Iris pigment epithelial cell (primary cell): ENCODE results near the gene EPB41L4A.
"Not testable (repeated sequence)": the region's sequence is repeated elsewhere in the genome, so short reads cannot be mapped to it uniquely, and the experiment has no call there.

Source experiments
- DNase-seq: peaks from one replicate; pipeline ENCODE4 v3.0.0-alpha.2; 2011; ENCODE audit warnings: low read depth

EPB41L4A gene

GRCh38 chr5:112419164-112419985 is at the start of gene EPB41L4A:
EPB41L4A (minus strand) TSS chr5:112419277; CDS start chr5:112419039, 238 bp downstream.
- DNase-seq: peak; percentile 22

- DNase-seq: no peak
These were observed 48.4 kb upstream of the EPB41L4A start for GRCh38 chr5:112467485-112467884.

DNA sequence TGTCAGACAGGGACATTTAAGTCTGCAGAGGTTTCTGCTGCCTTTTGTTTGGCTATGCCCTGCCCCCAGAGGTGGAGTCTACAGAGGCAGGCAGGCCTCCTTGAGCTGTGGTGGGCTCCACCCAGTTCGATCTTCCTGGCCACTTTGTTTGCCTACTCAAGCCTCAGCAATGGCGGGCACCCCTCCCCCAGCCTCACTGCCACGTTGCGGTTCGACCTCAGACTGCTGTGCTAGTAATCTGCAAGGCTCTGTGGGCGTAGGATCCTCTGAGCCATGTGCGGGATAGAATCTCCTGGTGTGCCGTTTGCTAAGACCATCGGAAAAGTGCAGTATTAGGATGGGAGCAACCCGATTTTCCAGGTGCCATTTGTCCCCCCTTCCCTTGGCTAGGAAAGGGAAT is 47.2 kb upstream of the EPB41L4A start:
- not testable (repeated sequence) for DNase-seq

- not testable (repeated sequence) for DNase-seq
These were observed 28.2 kb upstream of the EPB41L4A start for GRCh38 chr5:112447187-112447760.

- DNase-seq: no peak
These were observed 26.7 kb upstream of the EPB41L4A start for GRCh38 chr5:112445626-112446350.

- not testable (repeated sequence) for DNase-seq
These were observed 24.9 kb upstream of the EPB41L4A start for GRCh38 chr5:112443932-112444331.

- no peak for DNase-seq
These were observed 21.0 kb upstream of the EPB41L4A start for GRCh38 chr5:112440031-112440430.

GRCh38 chr5:112436144-112436543 is 17.1 kb upstream of the EPB41L4A start:
- no peak for DNase-seq

- no peak for DNase-seq
These were observed 15.6 kb upstream of the EPB41L4A start for GRCh38 chr5:112434641-112435040.

- not testable (repeated sequence) for DNase-seq
These were observed 7.1 kb upstream of the EPB41L4A start for GRCh38 chr5:112426202-112426601.

- DNase-seq: peak; percentile 47
These were observed 1.1 kb upstream of the EPB41L4A start for GRCh38 chr5:112419986-112420864.

- no peak for DNase-seq
These were observed 366 bp downstream of the EPB41L4A start for GRCh38 chr5:112418659-112419163.

GRCh38 chr5:112417931-112418658 is 982 bp downstream of the EPB41L4A start:
- peak; percentile 28 for DNase-seq

GRCh38 chr5:112415552-112415951 is 3.5 kb downstream of the EPB41L4A start:
- DNase-seq: no peak

DNA sequence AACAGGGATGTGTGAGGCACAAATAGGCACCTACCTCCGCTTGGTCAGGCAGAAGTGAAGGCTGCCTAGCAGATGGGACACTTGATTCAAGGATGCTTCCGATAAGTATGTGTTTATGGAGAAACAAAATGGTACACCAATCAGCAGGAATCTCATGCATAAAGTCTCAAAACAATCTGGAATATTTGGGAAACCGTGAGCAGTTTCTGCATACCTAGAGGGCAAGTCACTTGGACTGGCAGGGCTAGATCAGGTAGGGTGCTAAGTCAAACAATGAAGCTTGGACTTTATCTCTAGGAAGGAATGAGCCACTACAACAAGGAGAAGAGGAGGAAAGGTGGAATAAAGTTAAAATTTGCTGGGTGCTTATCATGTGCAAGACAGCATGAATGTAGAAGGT is 5.5 kb downstream of the EPB41L4A start:
- DNase-seq: no peak

- no peak for DNase-seq
These were observed 6.7 kb downstream of the EPB41L4A start for GRCh38 chr5:112412346-112412745.

- DNase-seq: no peak
These were observed 7.2 kb downstream of the EPB41L4A start for GRCh38 chr5:112411903-112412302.

GRCh38 chr5:112407666-112408065 is 11.4 kb downstream of the EPB41L4A start:
- no peak for DNase-seq

DNA sequence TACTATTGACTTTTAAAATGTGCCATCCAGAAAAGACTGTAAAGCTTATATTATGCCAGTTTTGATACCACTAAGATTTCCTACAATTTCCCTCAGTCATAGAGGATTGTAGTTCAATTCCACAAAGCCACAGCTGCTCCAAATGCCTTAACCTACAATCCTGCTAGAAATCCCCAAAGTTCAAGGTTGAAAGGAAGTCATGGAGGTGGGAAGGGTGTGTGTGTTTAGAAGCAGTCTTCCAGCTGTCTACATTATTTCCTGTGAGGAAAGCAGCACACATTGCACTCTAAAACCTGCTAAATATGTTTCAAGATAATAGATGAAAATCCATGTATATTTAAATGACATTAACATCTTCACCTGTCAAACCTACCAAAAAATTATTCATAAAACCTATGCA is 11.8 kb downstream of the EPB41L4A start:
- DNase-seq: no peak

DNA sequence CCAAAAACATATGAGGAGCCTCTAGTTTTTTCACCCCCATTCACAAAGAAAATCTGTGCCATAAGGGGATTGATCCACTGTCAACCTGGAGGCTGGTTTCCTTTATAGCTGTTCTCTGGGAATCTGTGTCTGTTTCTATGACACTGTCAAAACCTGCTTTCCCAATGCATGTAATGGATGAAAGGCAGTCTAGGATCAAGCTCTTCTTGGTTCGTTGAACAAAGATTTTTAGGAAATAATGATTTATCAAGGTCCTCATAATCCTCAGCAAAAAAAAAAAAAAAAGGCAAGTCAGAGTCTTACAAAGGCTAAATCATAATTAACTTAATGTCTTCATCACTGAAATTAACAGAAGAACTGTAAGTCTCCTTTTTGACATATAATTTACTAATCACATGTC is 16.0 kb downstream of the EPB41L4A start:
- DNase-seq: no peak

DNA sequence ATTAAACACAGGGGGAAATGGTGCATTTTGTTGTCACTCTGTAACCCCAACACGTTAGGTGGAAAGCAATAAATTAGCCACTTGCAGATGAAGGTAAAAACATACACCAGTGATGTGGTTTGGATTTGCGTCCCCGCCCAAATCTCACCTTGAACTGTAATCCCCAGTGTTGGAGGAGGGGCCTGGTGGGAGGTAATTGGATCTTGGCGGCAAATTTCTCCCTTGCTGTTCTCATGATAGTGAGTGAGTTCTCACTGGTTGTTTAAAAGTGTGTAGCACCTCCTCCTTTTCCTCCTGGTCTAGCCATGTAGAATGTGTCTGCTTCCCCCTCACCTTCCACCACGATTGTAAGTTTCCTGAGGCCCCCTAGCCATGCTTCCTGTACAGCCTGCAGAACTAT is 17.2 kb downstream of the EPB41L4A start:
- DNase-seq: no peak
